Liver (tissue), 4 donors: ENCODE measurements around the gene KLRC2. TPM values are rescaled to one million over a fixed set of nuclear protein-coding genes. Genes with fewer than 3 reads are reported as not detected.

Source experiments
- polyA plus RNA-seq, 2 donors: library from polyadenylated mRNA; stranded (reverse) in 1 of 2; unstranded in 1 of 2; fragments of 200-250 nt in 1 of 2; fragments of >200 nt in 1 of 2; fragmentation: Nextera tagmentation in 1 of 2; extraction: Ambion mirVana in 1 of 2; gene quantifications; one replicate each; pipeline versions ENCODE4 v1.2.1 to v1.2.3, GENCODE V29; 2013 to 2015
- total RNA-seq, 2 donors: library from RNA; depleted of rRNA; stranded (reverse); fragments of >200 nt; gene quantifications; one replicate each; pipeline ENCODE4 v1.2.3, GENCODE V29; 2014
- donor health status: healthy.
- donor health status: healthy.
- donor health status: healthy.

The KLRC2 gene
- total and polyA plus RNA-seq, 4 donors, result 0.13 to 1.5 (median 0.28) TPM

Other genes with a start within 250 kb of the KLRC2 start
- gene GABARAPL1, start 223.1 kb downstream of the KLRC2 start, total RNA-seq, result 10 to 100 TPM; 50.8 to 55.1 TPM
- 100 to 1,000 TPM in 1 of 2 donors, 10 to 100 TPM in 1; 18.0 to 118 TPM for gene GABARAPL1, start 223.1 kb downstream of the KLRC2 start, polyA plus RNA-seq
- 1 to 10 TPM; 1.1 to 5.0 TPM for gene KLRD1, start 128.1 kb downstream of the KLRC2 start, total RNA-seq
- 1 to 10 TPM in 1 of 2 donors, under 1 TPM in 1; 0.60 to 1.8 TPM for gene KLRD1, start 128.1 kb downstream of the KLRC2 start, polyA plus RNA-seq
- 1 to 10 TPM in 1 of 2 donors, under 1 TPM in 1; 0.98 to 4.0 TPM for gene KLRK1, start 46.0 kb downstream of the KLRC2 start, total RNA-seq
- 1 to 10 TPM; 1.1 to 1.6 TPM for gene KLRK1, start 46.0 kb downstream of the KLRC2 start, polyA plus RNA-seq
- gene KLRC4, start 26.3 kb downstream of the KLRC2 start, total RNA-seq, result 1 to 10 TPM in 1 of 2 donors, under 1 TPM in 1; 0.42 to 1.3 TPM
- under 1 TPM; 0.17 to 0.22 TPM for gene KLRC4, start 26.3 kb downstream of the KLRC2 start, polyA plus RNA-seq
- gene KLRC3, start 15.4 kb downstream of the KLRC2 start, total RNA-seq, result under 1 TPM; 0.14 to 0.50 TPM
- under 1 TPM in 1 of 2 donors, not detected in 1; 0.08 TPM for gene KLRC3, start 15.4 kb downstream of the KLRC2 start, polyA plus RNA-seq
- gene KLRC1, start 17.4 kb upstream of the KLRC2 start, total RNA-seq, result 1 to 10 TPM; 1.0 to 1.5 TPM
- 1 to 10 TPM in 1 of 2 donors, under 1 TPM in 1; 0.10 to 1.5 TPM for gene KLRC1, start 17.4 kb upstream of the KLRC2 start, polyA plus RNA-seq
- gene EIF2S3B, start 69.9 kb upstream of the KLRC2 start, total RNA-seq, result under 1 TPM; 0.25 to 0.51 TPM
- under 1 TPM in 1 of 2 donors, not detected in 1; 0.51 TPM for gene EIF2S3B, start 69.9 kb upstream of the KLRC2 start, polyA plus RNA-seq
- 1 to 10 TPM; 7.6 to 8.1 TPM for gene MAGOHB, start 177.6 kb upstream of the KLRC2 start, total RNA-seq
- 10 to 100 TPM in 1 of 2 donors, 1 to 10 TPM in 1; 9.7 to 20.7 TPM for gene MAGOHB, start 177.6 kb upstream of the KLRC2 start, polyA plus RNA-seq
- gene STYK1, start 238.0 kb upstream of the KLRC2 start, total RNA-seq, result 1 to 10 TPM in 1 of 2 donors, under 1 TPM in 1; 0.08 to 1.3 TPM
- gene STYK1, start 238.0 kb upstream of the KLRC2 start, polyA plus RNA-seq, result under 1 TPM in 1 of 2 donors, not detected in 1; 0.03 TPM